GM12874 (cell line): Measurements from ENCODE around the gene FAM163B.

Experiments
- TF ChIP-seq, protein P1 (sequence below): IDR thresholded peaks from 2 replicates; pipeline ENCODE4 v1.5.1; 2011; ENCODE audit warnings: low read depth, mild to moderate bottlenecking, control low read depth, low read length, moderate library complexity; ENCODE audit not compliant: insufficient read depth

FAM163B gene

DNA sequence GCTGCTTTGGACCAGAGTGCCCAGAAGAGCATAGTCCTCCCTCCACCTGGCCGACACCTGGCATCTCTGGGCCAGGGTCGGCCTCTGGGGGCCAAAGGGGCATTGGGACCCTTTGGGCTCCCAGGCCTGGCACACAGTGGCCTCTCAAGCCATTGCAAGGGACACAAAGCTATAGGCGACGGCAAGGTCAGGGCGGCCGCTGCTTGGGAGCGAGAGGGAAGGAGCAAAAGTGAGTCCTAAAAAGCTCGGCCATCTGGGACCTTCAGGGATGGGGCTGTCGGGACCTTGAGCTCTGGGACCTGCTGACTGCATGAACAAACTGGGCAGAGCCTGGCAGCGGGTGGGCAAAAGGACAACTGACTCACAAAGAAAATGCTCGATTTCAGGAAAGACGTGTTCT lies 40.8 kb upstream of the FAM163B start:
- TF ChIP-seq, protein P1, sequence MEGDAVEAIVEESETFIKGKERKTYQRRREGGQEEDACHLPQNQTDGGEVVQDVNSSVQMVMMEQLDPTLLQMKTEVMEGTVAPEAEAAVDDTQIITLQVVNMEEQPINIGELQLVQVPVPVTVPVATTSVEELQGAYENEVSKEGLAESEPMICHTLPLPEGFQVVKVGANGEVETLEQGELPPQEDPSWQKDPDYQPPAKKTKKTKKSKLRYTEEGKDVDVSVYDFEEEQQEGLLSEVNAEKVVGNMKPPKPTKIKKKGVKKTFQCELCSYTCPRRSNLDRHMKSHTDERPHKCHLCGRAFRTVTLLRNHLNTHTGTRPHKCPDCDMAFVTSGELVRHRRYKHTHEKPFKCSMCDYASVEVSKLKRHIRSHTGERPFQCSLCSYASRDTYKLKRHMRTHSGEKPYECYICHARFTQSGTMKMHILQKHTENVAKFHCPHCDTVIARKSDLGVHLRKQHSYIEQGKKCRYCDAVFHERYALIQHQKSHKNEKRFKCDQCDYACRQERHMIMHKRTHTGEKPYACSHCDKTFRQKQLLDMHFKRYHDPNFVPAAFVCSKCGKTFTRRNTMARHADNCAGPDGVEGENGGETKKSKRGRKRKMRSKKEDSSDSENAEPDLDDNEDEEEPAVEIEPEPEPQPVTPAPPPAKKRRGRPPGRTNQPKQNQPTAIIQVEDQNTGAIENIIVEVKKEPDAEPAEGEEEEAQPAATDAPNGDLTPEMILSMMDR = no peak

DNA sequence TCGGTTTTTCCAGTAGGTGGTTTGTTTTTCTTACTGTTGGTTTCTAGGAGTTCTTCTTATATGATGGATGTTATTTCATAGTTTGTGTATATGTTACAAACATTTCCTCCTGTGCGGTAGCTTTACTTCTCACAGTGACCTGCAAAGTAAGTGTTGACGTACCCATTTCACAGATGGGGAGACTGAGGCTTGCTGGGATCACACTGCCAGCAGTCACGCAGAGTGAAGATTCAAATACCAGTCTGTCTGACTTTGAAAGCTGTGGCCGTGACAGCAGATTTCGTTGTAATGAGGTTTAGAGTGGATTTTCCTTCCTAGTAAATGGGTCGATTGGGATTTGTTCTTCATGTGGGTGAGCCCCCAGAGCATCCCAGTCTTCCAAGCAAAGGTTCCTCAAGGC lies 40.0 kb upstream of the FAM163B start:
- TF ChIP-seq, protein P1 = no peak

DNA sequence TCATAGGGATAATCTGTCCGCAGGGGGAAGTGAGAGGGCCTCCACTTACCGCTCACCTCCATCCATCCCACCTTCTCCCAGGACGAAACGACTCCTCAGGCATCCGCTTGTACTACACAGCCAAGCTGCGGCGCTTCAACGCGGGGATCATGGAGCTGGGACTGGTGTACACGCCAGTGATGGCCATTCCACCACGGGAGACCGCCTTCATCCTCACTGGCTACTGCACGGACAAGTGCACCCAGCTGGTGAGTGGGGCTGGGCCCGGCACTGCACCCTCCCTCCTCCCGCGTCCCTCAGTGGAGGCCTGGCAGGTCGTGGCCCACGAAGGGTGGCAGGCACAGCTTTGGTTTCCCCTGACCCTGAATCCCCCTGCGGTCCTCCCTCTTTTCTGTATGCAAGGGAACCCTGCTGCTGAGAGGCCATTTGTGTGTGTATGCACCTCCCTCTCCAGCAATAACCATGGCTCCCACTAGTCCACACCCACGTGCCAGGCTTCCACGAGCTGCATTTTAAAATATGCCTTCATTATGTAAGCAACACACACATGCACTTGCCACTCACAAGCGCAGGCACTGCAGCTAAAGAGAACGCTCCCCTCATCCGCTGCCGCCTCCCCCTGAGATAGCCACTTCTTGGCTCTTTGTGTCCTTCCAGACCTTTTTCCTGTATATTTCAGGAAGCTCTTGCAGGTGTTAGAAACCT lies 38.7 kb upstream of the FAM163B start:
- TF ChIP-seq, protein P1 = no peak

DNA sequence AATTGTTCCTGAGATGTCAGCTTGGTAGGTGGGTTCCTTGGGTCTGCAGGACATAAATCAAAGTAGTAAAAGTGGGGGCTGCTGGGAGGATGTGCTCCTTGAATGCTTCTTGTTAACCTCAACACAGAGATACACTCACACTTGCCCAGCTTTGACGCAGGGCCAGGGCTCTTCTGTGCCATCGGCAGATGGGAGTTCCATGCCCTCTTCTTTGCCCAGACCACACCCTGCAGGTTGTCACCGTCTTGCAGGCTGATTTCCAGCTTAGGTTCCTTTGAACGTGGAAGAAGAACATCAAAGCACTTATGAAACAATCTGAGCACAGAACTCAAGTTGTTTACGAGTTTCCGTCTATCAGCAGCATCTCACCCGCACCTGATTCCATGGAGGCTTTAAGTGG lies 38.0 kb upstream of the FAM163B start:
- TF ChIP-seq, protein P1 = no peak

DNA sequence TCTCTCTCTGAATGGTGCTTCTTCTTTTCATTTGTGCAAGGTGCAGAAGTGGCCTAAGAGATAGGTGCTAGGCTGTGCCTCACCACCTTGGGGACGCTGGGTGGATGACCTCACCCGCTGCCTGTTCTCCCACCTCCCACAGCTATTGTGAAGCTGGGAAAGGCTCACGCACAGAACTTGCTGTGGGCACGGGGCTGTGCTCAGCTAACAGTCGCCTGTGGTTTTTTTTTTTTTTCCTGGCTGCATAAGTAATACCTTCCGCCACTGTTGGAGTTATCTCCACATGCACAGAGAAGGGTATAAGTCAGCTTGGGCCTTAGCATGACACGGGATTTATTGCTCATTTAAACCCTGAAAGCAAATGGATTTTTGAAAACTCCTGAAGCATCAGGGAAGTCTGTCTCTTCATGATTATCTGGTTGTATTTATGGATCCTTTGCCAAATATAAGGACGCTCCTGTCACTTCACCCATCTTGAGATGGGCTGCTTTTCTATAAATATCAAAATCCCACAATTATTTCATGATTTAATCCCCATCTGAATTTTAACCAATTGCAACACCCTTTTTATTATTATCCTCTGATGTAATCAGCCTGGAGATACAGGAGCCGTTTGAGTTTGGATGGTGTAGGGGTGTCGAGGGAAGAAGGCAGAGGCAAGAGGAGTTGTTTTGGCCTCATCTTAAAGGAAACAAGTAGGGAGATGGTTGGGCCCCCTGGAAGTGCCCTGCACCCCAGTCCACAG lies 36.0 kb upstream of the FAM163B start:
- TF ChIP-seq, protein P1 = no peak

DNA sequence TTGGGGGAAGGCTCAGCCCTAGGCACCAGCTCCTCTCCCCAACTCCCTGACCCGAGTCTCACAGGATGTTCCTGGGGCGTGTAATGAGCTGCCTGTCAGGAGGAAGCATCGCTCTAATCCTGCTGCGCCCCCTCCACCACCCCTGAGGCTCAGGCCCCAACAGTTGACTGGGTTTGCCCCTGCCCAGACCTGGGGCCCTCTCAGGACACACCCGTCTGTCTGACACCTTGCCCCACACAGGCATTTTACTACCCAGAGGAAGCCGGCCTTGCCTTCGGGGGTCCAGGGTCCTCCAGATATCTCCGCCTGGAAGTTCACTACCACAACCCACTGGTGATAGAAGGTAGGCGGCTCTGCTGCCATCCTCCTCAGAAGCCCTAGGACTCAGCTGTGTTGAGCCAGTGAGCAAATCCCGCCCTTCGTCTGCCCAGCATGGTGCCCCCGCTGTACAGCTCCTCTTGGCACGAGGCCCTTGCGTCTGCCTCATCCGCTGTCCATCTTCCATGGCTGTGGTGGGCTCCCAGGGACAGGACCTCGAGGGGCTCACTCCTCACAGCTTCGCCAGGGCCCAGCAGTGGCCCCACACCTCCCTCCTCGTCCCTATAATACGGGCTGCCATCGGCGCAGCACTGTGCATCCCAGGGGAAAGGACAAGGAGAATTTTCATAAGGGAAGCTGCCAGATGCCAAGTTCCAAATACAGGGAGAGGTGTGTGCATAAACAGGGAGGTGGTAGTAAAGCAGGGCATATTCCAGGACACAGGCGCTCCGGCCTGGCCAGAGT lies 35.0 kb upstream of the FAM163B start:
- TF ChIP-seq, protein P1 = no peak

DNA sequence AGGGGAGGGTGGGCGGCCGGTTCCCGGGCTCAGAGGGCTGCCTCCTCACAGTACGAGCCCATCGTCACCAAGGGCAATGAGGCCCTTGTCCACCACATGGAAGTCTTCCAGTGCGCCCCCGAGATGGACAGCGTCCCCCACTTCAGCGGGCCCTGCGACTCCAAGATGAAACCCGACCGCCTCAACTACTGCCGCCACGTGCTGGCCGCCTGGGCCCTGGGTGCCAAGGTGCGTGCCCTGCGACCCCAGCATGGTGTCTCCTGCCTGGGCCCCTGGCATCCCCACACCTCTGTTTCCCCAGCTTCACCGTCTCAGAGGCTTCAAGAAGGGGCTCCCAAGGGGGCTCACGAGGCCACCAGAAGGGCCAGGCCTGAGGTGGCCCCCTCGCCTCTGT lies 34.2 kb upstream of the FAM163B start:
- TF ChIP-seq, protein P1 = no peak
